ENCODE results near the gene SLC26A5. TPM values are rescaled to one million over a fixed set of nuclear protein-coding genes. Genes with fewer than 3 reads are reported as not detected.

The SLC26A5 gene
- total RNA-seq, 1 donor from 2014 or later: not detected

GRCh38 chr7:103380395-103381191 is 65.4 kb downstream of the SLC26A5 start:
- Histone ChIP-seq H3K36me3 (no peaks in the 10 kb centered on the region), H3K4me3 (no peak overlapping the region), H3K4me1 (no peaks in the 10 kb centered on the region), H3K27me3 (no peaks in the 10 kb centered on the region), H3K27ac (no peak overlapping the region), H3K9me3 (no peaks in the 10 kb centered on the region)
- no peak for TF ChIP-seq CTCF (IDR thresholded peaks at IDR 0.05)
- no peak for DNase-seq (ENCODE audit: low spot score in 2 of 2)
- intact Hi-C loops (cut with DNase I): no loop called here

GRCh38 chr7:103379270-103379975 is 66.6 kb downstream of the SLC26A5 start:
- no peak for TF ChIP-seq CTCF (IDR thresholded peaks at IDR 0.05)
- H3K36me3 ChIP-seq: no peaks in the 10 kb centered on the region
- H3K4me1 ChIP-seq: no peaks in the 10 kb centered on the region
- no peaks in the 10 kb centered on the region for H3K9me3 ChIP-seq
- no peak overlapping the region for H3K4me3 ChIP-seq
- H3K27me3 ChIP-seq: no peaks in the 10 kb centered on the region
- no peak overlapping the region for H3K27ac ChIP-seq
- intact Hi-C loops (cut with DNase I): no loop called here
- DNase-seq (ENCODE audit: low spot score in 2 of 2): no peak

- no peak for TF ChIP-seq CTCF (IDR thresholded peaks at IDR 0.05)
- Histone ChIP-seq H3K27me3 (no peaks in the 10 kb centered on the region), H3K36me3 (peaks cover 5% of the 10 kb centered on the region in 2 donors), H3K4me3 (no peak overlapping the region), H3K9me3 (no peaks in the 10 kb centered on the region), H3K4me1 (no peaks in the 10 kb centered on the region), H3K27ac (no peak overlapping the region)
- no peak for DNase-seq (ENCODE audit: low spot score in 2 of 2)
- intact Hi-C loops (cut with DNase I): no loop called here
Observed at GRCh38 chr7:103373866-103374643, 72.0 kb downstream of the SLC26A5 start.

- Histone ChIP-seq H3K4me3 (no peak overlapping the region), H3K4me1 (no peaks in the 10 kb centered on the region), H3K9me3 (no peaks in the 10 kb centered on the region), H3K27ac (no peak overlapping the region), H3K27me3 (no peaks in the 10 kb centered on the region), H3K36me3 (peaks cover 41 to 51% of the 10 kb centered on the region in 2 donors)
- TF ChIP-seq CTCF (IDR thresholded peaks at IDR 0.05): no peak
- intact Hi-C loops (cut with DNase I): no loop called here
- no peak for DNase-seq (ENCODE audit: low spot score in 2 of 2)
Observed at GRCh38 chr7:103369432-103369831, 76.6 kb downstream of the SLC26A5 start.

GRCh38 chr7:103349805-103350204 is 96.2 kb downstream of the SLC26A5 start:
- no peak overlapping the region for H3K27ac ChIP-seq
- peaks cover 7 to 21% of the 10 kb centered on the region in 2 donors for H3K4me1 ChIP-seq
- intact Hi-C loops (cut with DNase I): no loop called here
- H3K4me3 ChIP-seq: peak overlapping the region in 1 of 2 donors; percentile 31
- H3K36me3 ChIP-seq: peaks cover 13 to 19% of the 10 kb centered on the region in 2 donors
- no peak for TF ChIP-seq CTCF (IDR thresholded peaks at IDR 0.05)
- DNase-seq (ENCODE audit: low spot score in 2 of 2): no peak
- no peaks in the 10 kb centered on the region for H3K9me3 ChIP-seq
- no peaks in the 10 kb centered on the region for H3K27me3 ChIP-seq

Data from ascending aorta (tissue), 2 donors.